ENCODE results near the gene ADAMTSL1. TPM values are rescaled to one million over a fixed set of nuclear protein-coding genes. Genes with fewer than 3 reads are reported as not detected.

Gene ADAMTSL1
- total and polyA plus RNA-seq, 2 of the 13 experiments (the other 11 are each of a cell fraction or from before 2014, with no cell fraction given) = not detected

DNA sequence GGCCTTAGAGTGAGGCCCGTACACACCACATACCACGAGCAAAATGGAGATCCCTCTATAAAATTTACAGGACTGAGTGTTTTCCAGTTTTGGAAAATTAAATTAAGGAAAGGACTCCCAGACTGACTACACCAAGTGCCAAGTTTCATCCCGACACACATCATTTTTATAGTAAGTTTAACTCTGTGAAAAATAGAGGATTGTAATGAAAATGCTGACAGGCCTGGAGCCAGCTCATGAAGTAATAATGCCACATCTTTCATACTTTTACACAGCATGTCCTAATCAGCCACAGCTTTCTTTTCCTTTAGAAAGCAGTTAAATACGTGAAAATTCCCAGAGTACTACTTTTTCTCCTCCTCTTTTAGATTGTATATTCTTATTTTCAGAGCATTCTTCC, 389.8 kb downstream of the ADAMTSL1 start (continued):
- no peak for TF ChIP-seq ZNF670 (CRISPR knock-in tag; IDR thresholded peaks at IDR 0.05; ENCODE audit: borderline replicate concordance)
- TF ChIP-seq, protein P1, sequence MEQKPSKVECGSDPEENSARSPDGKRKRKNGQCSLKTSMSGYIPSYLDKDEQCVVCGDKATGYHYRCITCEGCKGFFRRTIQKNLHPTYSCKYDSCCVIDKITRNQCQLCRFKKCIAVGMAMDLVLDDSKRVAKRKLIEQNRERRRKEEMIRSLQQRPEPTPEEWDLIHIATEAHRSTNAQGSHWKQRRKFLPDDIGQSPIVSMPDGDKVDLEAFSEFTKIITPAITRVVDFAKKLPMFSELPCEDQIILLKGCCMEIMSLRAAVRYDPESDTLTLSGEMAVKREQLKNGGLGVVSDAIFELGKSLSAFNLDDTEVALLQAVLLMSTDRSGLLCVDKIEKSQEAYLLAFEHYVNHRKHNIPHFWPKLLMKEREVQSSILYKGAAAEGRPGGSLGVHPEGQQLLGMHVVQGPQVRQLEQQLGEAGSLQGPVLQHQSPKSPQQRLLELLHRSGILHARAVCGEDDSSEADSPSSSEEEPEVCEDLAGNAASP (CRISPR knock-in tag; IDR thresholded peaks at IDR 0.05; ENCODE audit: borderline replicate concordance) = no peak
- no peak for TF ChIP-seq ATAD3A (CRISPR knock-in tag; IDR thresholded peaks at IDR 0.05)
- no peak for TF ChIP-seq MYNN (CRISPR knock-in tag; IDR thresholded peaks at IDR 0.05; ENCODE audit: low read depth)
- TF ChIP-seq, protein P2, sequence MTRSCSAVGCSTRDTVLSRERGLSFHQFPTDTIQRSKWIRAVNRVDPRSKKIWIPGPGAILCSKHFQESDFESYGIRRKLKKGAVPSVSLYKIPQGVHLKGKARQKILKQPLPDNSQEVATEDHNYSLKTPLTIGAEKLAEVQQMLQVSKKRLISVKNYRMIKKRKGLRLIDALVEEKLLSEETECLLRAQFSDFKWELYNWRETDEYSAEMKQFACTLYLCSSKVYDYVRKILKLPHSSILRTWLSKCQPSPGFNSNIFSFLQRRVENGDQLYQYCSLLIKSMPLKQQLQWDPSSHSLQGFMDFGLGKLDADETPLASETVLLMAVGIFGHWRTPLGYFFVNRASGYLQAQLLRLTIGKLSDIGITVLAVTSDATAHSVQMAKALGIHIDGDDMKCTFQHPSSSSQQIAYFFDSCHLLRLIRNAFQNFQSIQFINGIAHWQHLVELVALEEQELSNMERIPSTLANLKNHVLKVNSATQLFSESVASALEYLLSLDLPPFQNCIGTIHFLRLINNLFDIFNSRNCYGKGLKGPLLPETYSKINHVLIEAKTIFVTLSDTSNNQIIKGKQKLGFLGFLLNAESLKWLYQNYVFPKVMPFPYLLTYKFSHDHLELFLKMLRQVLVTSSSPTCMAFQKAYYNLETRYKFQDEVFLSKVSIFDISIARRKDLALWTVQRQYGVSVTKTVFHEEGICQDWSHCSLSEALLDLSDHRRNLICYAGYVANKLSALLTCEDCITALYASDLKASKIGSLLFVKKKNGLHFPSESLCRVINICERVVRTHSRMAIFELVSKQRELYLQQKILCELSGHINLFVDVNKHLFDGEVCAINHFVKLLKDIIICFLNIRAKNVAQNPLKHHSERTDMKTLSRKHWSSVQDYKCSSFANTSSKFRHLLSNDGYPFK (CRISPR knock-in tag; IDR thresholded peaks at IDR 0.05; ENCODE audit: borderline replicate concordance) = no peak

DNA sequence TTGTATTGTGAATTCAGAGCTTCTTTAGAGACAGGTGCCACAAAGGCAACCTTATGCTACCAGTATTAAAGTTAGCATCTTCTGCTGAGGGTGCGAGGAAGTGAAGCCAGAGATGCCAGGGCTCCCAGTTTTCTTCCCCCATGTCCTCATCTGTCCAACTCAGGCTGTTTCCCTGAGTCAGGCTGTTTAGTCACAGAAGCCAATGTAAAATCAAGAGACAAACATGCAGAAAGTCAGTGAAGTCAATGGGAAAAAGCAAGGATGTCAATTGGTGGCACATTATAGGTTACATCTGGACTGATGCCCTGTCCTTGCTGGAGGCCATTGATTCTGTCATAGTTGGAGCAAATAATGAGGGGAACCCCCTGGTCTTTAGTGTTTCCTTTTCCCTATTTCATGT, 390.6 kb downstream of the ADAMTSL1 start:
- intact Hi-C loops (cut with micrococcal nuclease; ENCODE audit: unreplicated experiment) = no loop called here
- no peak for TF ChIP-seq ZMYM4 (CRISPR knock-in tag; IDR thresholded peaks at IDR 0.05)
- TF ChIP-seq, protein P1 (CRISPR knock-in tag; IDR thresholded peaks at IDR 0.05; ENCODE audit: borderline replicate concordance) = no peak
- no peak for TF ChIP-seq SMYD3 (CRISPR knock-in tag; IDR thresholded peaks at IDR 0.05)
- TF ChIP-seq ZNF354B (CRISPR knock-in tag; IDR thresholded peaks at IDR 0.05) = no peak
- no peak for TF ChIP-seq EEA1 (CRISPR knock-in tag; IDR thresholded peaks at IDR 0.05; ENCODE audit: borderline replicate concordance)
- TF ChIP-seq ZNF121 (CRISPR knock-in tag; IDR thresholded peaks at IDR 0.05) = no peak
- no peak for TF ChIP-seq ZNF34 (CRISPR knock-in tag; IDR thresholded peaks at IDR 0.05; ENCODE audit: borderline replicate concordance)
- TF ChIP-seq ZNF451 (CRISPR knock-in tag; IDR thresholded peaks at IDR 0.05) = no peak

More for the DNA sequence above, 390.6 kb downstream of the ADAMTSL1 start:
- no peak overlapping the region for H3K4me3 ChIP-seq (replicated peaks in 1 of 3; ENCODE audit: insufficient read depth in 1 of 3, low read depth in 2 of 3, low read length in 3 of 3)
- no peaks in the 10 kb centered on the region for H3K4me1 ChIP-seq (ENCODE audit: insufficient read depth, low read length)
- CTCF ChIA-PET (ENCODE audit: low intra/inter-chr PET ratio, low total read pairs) = no interaction called here
- 0% methylated on average over 1 of the region's 1 CpG for WGBS (ENCODE audit: low lambda C conversion rate)
- ATAC-seq = no peak
- in situ Hi-C loops (cut with HindIII; ENCODE audit: extremely low pct_ligation_motif_present, low pct_unique_long_range_greater_than_20kb) = no loop called here
- H3K4me2 ChIP-seq (ENCODE audit: low read depth, low read length) = no peak overlapping the region
- no peaks in the 10 kb centered on the region for H3K79me2 ChIP-seq (ENCODE audit: insufficient read depth, low read length)
- POLR2A ChIA-PET = no interaction called here
- H3K27me3 ChIP-seq (ENCODE audit: control insufficient read depth in 1 of 2, insufficient read depth in 2 of 2, low read length in 2 of 2) = no peaks in the 10 kb centered on the region
- no TSS peak for BruUV-seq (replicated peaks)
- no peak for DNase-seq (ENCODE audit: low spot score)
- no peak overlapping the region for H3K9ac ChIP-seq (ENCODE audit: insufficient read depth, low read depth, low read length)
- no peaks in the 10 kb centered on the region for H3K36me3 ChIP-seq (replicated peaks in 1 of 2; ENCODE audit: control insufficient read depth in 1 of 2, insufficient read depth in 2 of 2, low read length in 2 of 2)
- H4K20me1 ChIP-seq (ENCODE audit: insufficient read depth, low read length) = no peaks in the 10 kb centered on the region
- no peak overlapping the region for H2AFZ ChIP-seq (ENCODE audit: low read length)
- no peaks in the 10 kb centered on the region for H3K9me3 ChIP-seq (ENCODE audit: low read length)
- FAIRE-seq = no peak
- no peak overlapping the region for H3K27ac ChIP-seq (ENCODE audit: extremely low read length, insufficient read depth, low read length)

All from HepG2 (cell line).